WERI-Rb-1 (cell line): ENCODE measurements around the gene CREB3L4.
"Not testable (repeated sequence)": the region's sequence is repeated elsewhere in the genome, so short reads cannot be mapped to it uniquely, and the experiment has no call there.

Source experiments
- DNase-seq: peaks from one replicate; pipeline ENCODE4 v3.0.0-alpha.2; 2020
- H3K27ac ChIP-seq: fragments of 250-450 bp; sonication (Bioruptor Pico); 2 replicates; pipeline ENCODE4 v1.5.1; 2020; ENCODE audit warnings: mild to moderate bottlenecking, moderate library complexity
- H3K27me3 ChIP-seq: fragments of 250-450 bp; sonication (Bioruptor Pico); 2 replicates; pipeline ENCODE4 v1.5.1; 2021; ENCODE audit warnings: mild to moderate bottlenecking, low read depth, moderate library complexity; ENCODE audit not compliant: insufficient read depth, severe bottlenecking
- H3K36me3 ChIP-seq: fragments of 250-450 bp; sonication (Bioruptor Pico); 2 replicates; pipeline ENCODE4 v1.5.1; 2020; ENCODE audit warnings: mild to moderate bottlenecking, moderate library complexity
- H3K4me3 ChIP-seq: 2 replicates; pipeline ENCODE4 v1.5.1; 2011; ENCODE audit warnings: low read depth, mild to moderate bottlenecking, control low read depth, low read length
- H3K9me3 ChIP-seq: fragments of 250-450 bp; sonication (Bioruptor Pico); 2 replicates; pipeline ENCODE4 v1.5.1; 2021; ENCODE audit warnings: mild to moderate bottlenecking, moderate library complexity; ENCODE audit not compliant: severe bottlenecking
- CTCF ChIP-seq: IDR thresholded peaks from 2 replicates; pipeline ENCODE4 v1.5.1; 2011; ENCODE audit warnings: low read depth, mild to moderate bottlenecking, control low read depth, inconsistent platforms, low read length

CREB3L4 gene

GRCh38 chr1:153991151-153991630, 23.5 kb downstream of the CREB3L4 start:
- no peak for TF ChIP-seq CTCF
- DNase-seq: no peak
- H3K4me3 ChIP-seq: peak overlapping the region; percentile 77

DNA sequence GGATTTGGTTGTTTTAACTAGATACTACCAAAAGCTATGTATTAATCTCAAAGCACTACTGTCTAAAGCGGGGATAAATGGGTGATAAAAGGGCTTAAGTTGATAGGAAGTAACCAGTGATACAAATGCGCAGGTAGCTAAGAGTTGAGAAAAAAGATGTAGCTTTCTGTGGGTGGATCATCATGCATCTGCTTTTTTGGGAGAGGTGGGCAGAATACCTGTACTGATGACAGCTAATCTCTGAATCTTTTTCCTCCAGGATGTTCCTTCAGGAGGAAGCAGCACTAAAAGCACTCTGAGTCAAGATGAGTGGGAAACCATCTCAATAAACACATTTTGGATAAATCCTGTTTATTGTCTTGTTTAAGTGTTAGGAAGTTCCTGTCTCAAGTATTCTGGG, 24.1 kb downstream of the CREB3L4 start:
- DNase-seq: no peak
- Histone ChIP-seq H3K9me3 (peaks cover 5% of the 10 kb centered on the region), H3K27ac (peak overlapping the region; percentile 95), H3K36me3 (peaks cover 63% of the 10 kb centered on the region), H3K4me3 (peak overlapping the region; percentile 77), H3K27me3 (no peaks in the 10 kb centered on the region)
- TF ChIP-seq CTCF: no peak

More at GRCh38 chr1:153991151-153991630, 23.5 kb downstream of the CREB3L4 start:
- Histone ChIP-seq H3K27ac (peak overlapping the region; percentile 95), H3K36me3 (peaks cover 60% of the 10 kb centered on the region), H3K9me3 (peaks cover 5% of the 10 kb centered on the region), H3K27me3 (no peaks in the 10 kb centered on the region)

DNA sequence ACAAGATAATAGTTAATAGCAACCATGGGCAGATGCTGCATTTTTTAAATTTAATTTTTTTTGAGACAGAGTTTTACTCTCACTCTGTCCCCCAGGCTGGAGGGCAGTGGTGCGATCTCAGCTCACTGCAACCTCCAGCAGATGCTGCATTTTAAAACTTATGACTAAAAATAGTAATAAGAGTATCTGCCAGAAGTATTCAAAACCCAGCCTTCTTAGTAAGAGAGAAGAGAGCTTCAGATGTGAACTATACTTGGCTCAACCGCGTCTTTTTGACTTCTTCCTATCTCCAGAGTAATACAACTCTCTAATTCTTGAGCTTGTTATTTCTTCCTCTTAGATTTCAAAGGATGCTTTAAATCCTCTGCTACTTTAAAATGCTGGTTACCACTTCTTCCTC, 27.5 kb downstream of the CREB3L4 start:
- no peaks in the 10 kb centered on the region for H3K27me3 ChIP-seq
- no peak for DNase-seq
- H3K4me3 ChIP-seq: no peak overlapping the region
- H3K9me3 ChIP-seq: peaks cover 1% of the 10 kb centered on the region
- peaks cover 60% of the 10 kb centered on the region for H3K36me3 ChIP-seq
- TF ChIP-seq CTCF: no peak
- no peak overlapping the region for H3K27ac ChIP-seq

DNA sequence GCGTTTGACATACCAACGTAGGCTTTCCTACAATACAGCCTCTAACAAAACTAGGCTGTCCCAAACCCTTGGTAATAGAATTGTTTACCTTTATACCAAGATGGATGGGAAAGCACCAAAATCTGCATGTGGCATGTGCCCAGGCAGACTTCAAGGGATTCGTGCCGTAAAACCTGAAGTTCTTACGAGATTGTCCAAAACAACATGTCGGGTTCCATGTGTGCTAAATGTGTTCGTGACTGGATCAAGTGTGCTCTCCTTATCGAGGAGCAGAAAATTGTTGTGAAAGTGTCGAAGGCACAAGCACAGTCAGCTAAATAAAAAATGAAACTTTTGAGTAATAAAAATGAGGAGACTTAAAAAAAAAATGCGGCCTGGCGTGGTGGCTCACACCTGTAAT, 27.9 kb downstream of the CREB3L4 start:
- Histone ChIP-seq H3K27ac (no peak overlapping the region), H3K9me3 (no peaks in the 10 kb centered on the region), H3K36me3 (peaks cover 58% of the 10 kb centered on the region), H3K4me3 (no peak overlapping the region), H3K27me3 (no peaks in the 10 kb centered on the region)
- no peak for DNase-seq
- TF ChIP-seq CTCF: no peak

DNA sequence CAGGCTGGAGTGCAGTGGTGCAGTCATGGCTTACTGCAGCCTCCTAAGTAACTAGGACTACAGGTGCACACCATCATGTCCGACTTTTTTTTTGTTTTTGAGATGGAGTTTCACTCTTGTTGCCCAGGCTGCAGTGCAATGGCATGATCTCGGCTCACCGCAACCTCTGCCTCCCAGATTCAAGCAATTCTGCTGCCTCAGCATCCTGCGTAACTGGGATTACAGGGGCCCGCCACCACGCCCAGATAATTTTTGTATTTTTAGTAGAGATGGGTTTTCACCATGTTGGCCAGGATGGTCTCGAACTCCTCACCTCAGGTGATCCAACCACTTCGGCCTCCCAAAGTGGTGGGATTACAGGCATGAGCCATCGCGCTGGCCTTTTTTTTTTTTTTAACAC, 29.2 kb downstream of the CREB3L4 start:
- H3K9me3 ChIP-seq, H3K27ac ChIP-seq, H3K27me3 ChIP-seq, H3K4me3 ChIP-seq, DNase-seq: not testable (repeated sequence)
- peaks cover 46% of the 10 kb centered on the region for H3K36me3 ChIP-seq

GRCh38 chr1:154000420-154000819, 32.7 kb downstream of the CREB3L4 start:
- TF ChIP-seq CTCF: no peak
- Histone ChIP-seq H3K9me3 (no peaks in the 10 kb centered on the region), H3K27ac (no peak overlapping the region), H3K4me3 (no peak overlapping the region), H3K27me3 (no peaks in the 10 kb centered on the region), H3K36me3 (peaks cover 11% of the 10 kb centered on the region)
- no peak for DNase-seq
